IgD-negative memory B cell (primary cell): ENCODE measurements around the gene ARID5A. TPM values are rescaled to one million over a fixed set of nuclear protein-coding genes. Genes with fewer than 3 reads are reported as not detected.
A peak's percentile ranks its signal among the peaks of the same experiment; 100 is the strongest.

ENCODE experiments used
- H3K27ac Mint-ChIP-seq, 3 donors: one replicate each; pipeline ENCODE4 v1.8.0; 2020 to 2022; ENCODE audit warnings: mild to moderate bottlenecking in 3 of 3, mixed read lengths in 3 of 3, moderate library complexity in 1 of 3
- H3K27me3 Mint-ChIP-seq: one replicate; pipeline ENCODE4 v1.8.0; 2021; ENCODE audit warnings: mixed read lengths
- H3K36me3 Mint-ChIP-seq: one replicate; pipeline ENCODE4 v1.8.0; 2020; ENCODE audit warnings: mild to moderate bottlenecking, mixed read lengths
- H3K4me1 Mint-ChIP-seq, 3 donors: one replicate each; pipeline ENCODE4 v1.8.0; 2020 to 2022; ENCODE audit warnings: mixed read lengths in 3 of 3, mild to moderate bottlenecking in 1 of 3
- H3K4me3 Mint-ChIP-seq, 4 donors: one replicate each; pipeline ENCODE4 v1.8.0; 2020 to 2022; ENCODE audit warnings: mild to moderate bottlenecking in 4 of 4, mixed read lengths in 4 of 4, moderate library complexity in 3 of 4
- H3K9me3 Mint-ChIP-seq, 3 donors: one replicate each; pipeline ENCODE4 v1.8.0; 2020 to 2021; ENCODE audit warnings: mixed read lengths in 3 of 3, mild to moderate bottlenecking in 1 of 3
- polyA plus RNA-seq: library from polyadenylated mRNA; unstranded; fragments of 300-500 nt; fragmentation: Illumina TruSeq; gene quantifications from one replicate; pipeline ENCODE4 v1.2.3, GENCODE V29; 2021

ARID5A gene
- polyA plus RNA-seq, 1 donor from 2014 or later: 62.3 TPM

- H3K36me3 Mint-ChIP-seq: peaks cover 3% of the 10 kb centered on the region
- no peaks in the 10 kb centered on the region for H3K9me3 Mint-ChIP-seq
- peak overlapping the region; percentile 90 to 98 (median 96) for H3K4me3 Mint-ChIP-seq
- peak overlapping the region; percentile 97 to 99 (median 97) for H3K27ac Mint-ChIP-seq
- H3K4me1 Mint-ChIP-seq: peaks cover 16 to 30% (median 26%) of the 10 kb centered on the region in 3 donors
- no peaks in the 10 kb centered on the region for H3K27me3 Mint-ChIP-seq
These were observed 648 bp downstream of the ARID5A start for GRCh38 chr2:96537066-96537733.

GRCh38 chr2:96537734-96538486, 1.4 kb downstream of the ARID5A start:
- H3K9me3 Mint-ChIP-seq: no peaks in the 10 kb centered on the region
- H3K4me3 Mint-ChIP-seq: peak overlapping the region; percentile 90 to 98 (median 97)
- peaks cover 14 to 29% (median 21%) of the 10 kb centered on the region in 3 donors for H3K4me1 Mint-ChIP-seq
- H3K27ac Mint-ChIP-seq: peak overlapping the region; percentile 97 to 99 (median 99)
- no peaks in the 10 kb centered on the region for H3K27me3 Mint-ChIP-seq
- H3K36me3 Mint-ChIP-seq: peaks cover 3% of the 10 kb centered on the region

- no peaks in the 10 kb centered on the region for H3K9me3 Mint-ChIP-seq
- H3K27me3 Mint-ChIP-seq: no peaks in the 10 kb centered on the region
- peak overlapping the region; percentile 97 to 99 (median 99) for H3K27ac Mint-ChIP-seq
- peak overlapping the region; percentile 90 to 98 (median 97) for H3K4me3 Mint-ChIP-seq
- peaks cover 19 to 31% (median 26%) of the 10 kb centered on the region in 3 donors for H3K4me1 Mint-ChIP-seq
- H3K36me3 Mint-ChIP-seq: peaks cover 7% of the 10 kb centered on the region
These were observed 2.1 kb downstream of the ARID5A start for GRCh38 chr2:96538487-96539214.

DNA sequence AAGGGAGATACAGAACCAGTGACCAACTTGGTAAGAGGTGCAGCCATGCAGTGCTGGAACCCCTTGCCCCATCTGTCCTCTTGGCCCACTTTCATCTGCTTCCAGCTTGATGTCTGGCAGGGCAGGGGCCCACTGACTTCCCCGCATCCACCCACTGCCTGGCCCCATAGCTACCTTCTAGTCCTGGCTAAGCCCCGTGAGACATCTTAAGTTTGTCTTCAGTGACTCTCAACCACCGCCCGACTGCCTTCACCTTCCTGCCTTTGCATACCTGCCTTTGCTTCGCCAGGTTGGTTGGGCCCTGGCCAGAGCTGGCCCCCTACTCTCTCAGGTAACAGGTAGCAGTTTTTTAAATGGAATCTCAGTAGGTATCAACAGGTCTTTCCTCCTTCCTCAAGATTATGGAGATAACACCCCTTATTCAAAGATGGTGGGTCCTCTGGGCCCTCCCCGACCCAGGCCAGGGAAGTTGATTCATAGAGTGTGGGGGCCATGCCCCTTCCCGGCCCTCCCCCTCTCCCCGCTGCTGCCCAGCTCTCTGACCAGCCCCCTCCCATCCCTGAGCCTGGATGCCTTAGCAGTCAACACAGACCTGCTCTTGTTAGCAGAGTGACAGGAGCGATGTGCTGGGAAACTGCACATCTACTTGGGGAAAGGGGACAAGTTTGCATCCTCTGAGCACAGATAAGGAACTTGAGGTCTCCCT, 2.8 kb downstream of the ARID5A start:
- Mint-ChIP-seq H3K4me1 (peaks cover 19 to 33% (median 26%) of the 10 kb centered on the region in 3 donors), H3K27me3 (no peaks in the 10 kb centered on the region), H3K4me3 (peak overlapping the region; percentile 90 to 98 (median 97)), H3K9me3 (no peaks in the 10 kb centered on the region), H3K36me3 (peaks cover 7% of the 10 kb centered on the region), H3K27ac (peak overlapping the region; percentile 97 to 99 (median 99))

DNA sequence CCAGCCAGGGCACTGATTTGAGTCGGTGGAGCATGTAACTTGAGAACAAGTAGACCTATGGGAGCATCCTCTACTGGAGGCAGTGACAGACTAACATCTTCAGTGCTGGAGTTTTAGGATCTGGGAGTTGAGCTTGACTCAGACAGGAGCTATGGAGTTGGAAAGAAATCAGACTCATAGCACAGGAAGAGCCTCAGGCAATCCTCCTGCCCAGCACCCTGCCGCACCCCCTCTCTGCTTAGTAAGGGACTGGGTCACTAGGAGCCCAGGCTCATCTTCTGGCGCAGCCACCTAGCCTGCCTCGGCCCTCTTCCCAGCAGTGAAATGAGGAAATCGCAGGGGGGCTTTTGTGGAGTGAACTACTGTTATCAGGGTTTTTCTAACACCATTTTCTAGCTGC, 3.6 kb downstream of the ARID5A start:
- H3K4me3 Mint-ChIP-seq: peak overlapping the region in 3 of 4 donors; percentile 27 to 98 (median 56)
- no peaks in the 10 kb centered on the region for H3K27me3 Mint-ChIP-seq
- peak overlapping the region; percentile 97 to 99 (median 99) for H3K27ac Mint-ChIP-seq
- no peaks in the 10 kb centered on the region for H3K9me3 Mint-ChIP-seq
- H3K36me3 Mint-ChIP-seq: peaks cover 7% of the 10 kb centered on the region
- peaks cover 21 to 37% (median 29%) of the 10 kb centered on the region in 3 donors for H3K4me1 Mint-ChIP-seq

DNA sequence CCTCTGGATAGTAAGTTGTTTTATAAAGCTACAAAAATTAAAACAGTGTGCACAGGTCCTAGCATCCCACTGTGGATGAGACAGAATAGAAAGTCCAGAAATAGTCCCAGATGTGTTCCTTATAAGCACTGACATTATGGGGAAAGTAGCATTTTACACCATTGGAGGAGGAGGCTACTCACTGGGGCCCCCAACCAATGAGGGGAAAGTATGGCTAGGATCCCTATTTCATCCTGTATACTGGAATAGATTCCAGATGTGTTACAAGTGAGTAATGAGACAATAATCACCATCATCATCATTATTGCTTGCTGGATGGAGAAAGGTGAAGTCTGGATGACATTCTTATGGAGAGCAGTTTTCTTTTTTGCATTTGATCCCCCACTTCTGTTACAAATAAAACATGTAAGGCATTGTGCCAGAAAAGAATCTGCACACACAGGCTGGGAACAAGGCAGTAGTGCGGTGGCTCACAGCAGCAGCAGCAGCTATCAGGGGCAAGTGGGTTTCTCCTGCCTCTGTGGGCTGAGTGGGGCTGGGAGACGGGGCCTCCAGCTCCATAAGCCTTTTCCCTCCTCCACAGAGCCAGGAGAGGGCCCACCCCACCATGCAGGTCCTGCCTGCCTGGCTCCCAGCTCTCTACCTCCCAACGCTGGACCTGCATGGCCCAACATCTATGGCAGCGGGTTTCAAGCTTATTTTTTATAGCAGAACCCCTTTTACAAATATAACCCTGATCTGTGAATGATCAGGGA, 5.0 kb downstream of the ARID5A start:
- Mint-ChIP-seq H3K36me3 (peaks cover 7% of the 10 kb centered on the region), H3K9me3 (no peaks in the 10 kb centered on the region), H3K4me1 (peaks cover 25 to 40% (median 29%) of the 10 kb centered on the region in 3 donors), H3K27ac (peak overlapping the region in 2 of 3 donors; percentile 31 to 97), H3K4me3 (peak overlapping the region in 1 of 4 donors; percentile 63), H3K27me3 (no peaks in the 10 kb centered on the region)

DNA sequence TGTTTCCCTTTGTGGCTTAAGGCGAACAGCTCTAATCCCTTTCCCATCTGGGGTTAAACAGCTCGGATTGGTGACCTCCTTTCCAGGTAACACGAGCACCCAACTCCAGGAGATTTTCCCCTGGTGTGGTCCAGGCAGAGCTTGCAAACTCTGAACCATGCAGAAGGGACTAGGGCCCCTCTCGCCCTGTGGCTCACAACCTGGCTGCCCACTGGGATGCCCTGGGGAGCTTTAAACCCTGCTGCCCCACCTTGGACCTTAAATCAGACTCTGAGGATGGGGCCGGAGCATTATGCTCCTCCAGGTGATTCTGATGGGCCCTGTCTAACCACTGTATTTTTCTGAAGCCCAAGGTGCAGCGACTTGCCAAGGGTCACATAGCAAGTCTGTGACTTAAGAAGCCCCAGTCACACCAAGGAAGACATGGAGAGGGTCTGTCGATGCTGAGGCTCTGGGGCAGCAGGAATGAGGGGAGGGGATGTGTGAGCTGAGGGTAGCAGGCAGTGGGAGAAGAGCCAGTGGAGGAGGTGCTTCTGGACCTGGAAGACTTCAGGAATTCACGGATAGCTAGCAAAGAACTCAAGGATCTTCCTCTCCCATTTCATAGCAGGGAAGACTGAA, 5.9 kb downstream of the ARID5A start:
- no peaks in the 10 kb centered on the region for H3K27me3 Mint-ChIP-seq
- peak overlapping the region in 2 of 4 donors; percentile 34 to 52 for H3K4me3 Mint-ChIP-seq
- H3K36me3 Mint-ChIP-seq: peaks cover 7% of the 10 kb centered on the region
- H3K27ac Mint-ChIP-seq: peak overlapping the region in 2 of 3 donors; percentile 31 to 65
- H3K4me1 Mint-ChIP-seq: peaks cover 25 to 40% (median 29%) of the 10 kb centered on the region in 3 donors
- no peaks in the 10 kb centered on the region for H3K9me3 Mint-ChIP-seq

GRCh38 chr2:96546321-96546720, 9.8 kb downstream of the ARID5A start:
- peak overlapping the region; percentile 6 to 78 (median 20) for H3K27ac Mint-ChIP-seq
- peaks cover 13 to 22% (median 17%) of the 10 kb centered on the region in 3 donors for H3K4me1 Mint-ChIP-seq
- no peaks in the 10 kb centered on the region for H3K27me3 Mint-ChIP-seq
- no peak overlapping the region for H3K4me3 Mint-ChIP-seq
- no peaks in the 10 kb centered on the region for H3K9me3 Mint-ChIP-seq
- H3K36me3 Mint-ChIP-seq: peaks cover 4% of the 10 kb centered on the region

- peaks cover 4% of the 10 kb centered on the region for H3K36me3 Mint-ChIP-seq
- peaks cover 10 to 19% (median 12%) of the 10 kb centered on the region in 3 donors for H3K4me1 Mint-ChIP-seq
- H3K9me3 Mint-ChIP-seq: no peaks in the 10 kb centered on the region
- no peaks in the 10 kb centered on the region for H3K27me3 Mint-ChIP-seq
- H3K27ac Mint-ChIP-seq: peak overlapping the region in 2 of 3 donors; percentile 6 to 20
- peak overlapping the region in 1 of 4 donors; percentile 27 for H3K4me3 Mint-ChIP-seq
These were observed 10.2 kb downstream of the ARID5A start for GRCh38 chr2:96546797-96547196.

GRCh38 chr2:96547203-96547641, 10.7 kb downstream of the ARID5A start:
- Mint-ChIP-seq H3K4me1 (peaks cover 10 to 17% (median 12%) of the 10 kb centered on the region in 3 donors), H3K9me3 (no peaks in the 10 kb centered on the region), H3K27ac (peak overlapping the region in 2 of 3 donors; percentile 20 to 95), H3K27me3 (no peaks in the 10 kb centered on the region), H3K36me3 (peaks cover 6% of the 10 kb centered on the region), H3K4me3 (peak overlapping the region in 1 of 4 donors; percentile 67)

- H3K9me3 Mint-ChIP-seq: no peaks in the 10 kb centered on the region
- H3K36me3 Mint-ChIP-seq: peaks cover 6% of the 10 kb centered on the region
- no peaks in the 10 kb centered on the region for H3K27me3 Mint-ChIP-seq
- H3K4me1 Mint-ChIP-seq: peaks cover 10 to 14% (median 12%) of the 10 kb centered on the region in 3 donors
- H3K4me3 Mint-ChIP-seq: no peak overlapping the region
- H3K27ac Mint-ChIP-seq: peak overlapping the region in 2 of 3 donors; percentile 20 to 95
These were observed 11.2 kb downstream of the ARID5A start for GRCh38 chr2:96547731-96548171.

DNA sequence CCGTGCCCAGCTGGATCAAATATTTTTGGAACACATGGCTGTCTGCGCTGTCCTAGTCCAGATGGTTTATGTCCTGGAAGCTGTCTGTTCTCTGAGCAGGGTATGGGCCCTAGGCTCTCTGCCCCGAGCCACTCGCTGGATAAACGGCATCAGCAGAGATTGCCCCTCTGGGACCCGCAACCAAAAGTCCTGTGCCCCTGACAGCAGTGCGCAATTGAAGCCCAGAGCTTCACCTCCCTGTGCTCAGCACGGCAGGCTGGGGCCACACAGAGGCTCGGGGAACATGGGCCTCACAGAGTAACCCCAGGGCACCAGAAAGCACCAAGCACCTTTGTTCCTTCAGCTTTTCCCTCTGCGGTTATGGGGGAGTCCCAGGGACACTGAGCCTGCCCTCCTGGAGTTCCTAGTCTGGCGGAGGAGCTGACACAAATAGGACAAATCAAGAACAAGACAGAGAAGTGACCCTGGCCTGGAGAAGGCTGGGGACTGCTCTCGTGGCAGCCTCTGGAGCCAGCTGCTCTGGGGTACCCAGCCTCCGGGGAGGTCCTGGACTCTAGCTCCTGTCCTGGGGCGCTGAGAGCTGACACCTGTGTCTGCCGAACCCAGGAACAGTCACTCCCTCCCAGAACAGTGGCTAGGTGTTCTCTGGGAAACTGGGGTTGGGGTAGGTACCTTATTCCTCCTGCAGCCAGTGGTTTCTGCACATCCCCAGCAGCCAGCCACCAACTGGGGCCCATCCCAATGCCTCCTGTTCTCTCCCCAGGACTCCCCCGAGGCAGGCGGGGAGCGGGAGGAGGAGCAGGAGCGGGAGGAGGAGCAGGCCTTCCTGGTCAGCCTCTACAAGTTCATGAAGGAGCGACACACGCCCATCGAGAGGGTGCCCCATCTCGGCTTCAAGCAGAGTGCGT, 12.3 kb downstream of the ARID5A start:
- Mint-ChIP-seq H3K4me3 (no peak overlapping the region), H3K9me3 (no peaks in the 10 kb centered on the region), H3K36me3 (peaks cover 2% of the 10 kb centered on the region), H3K27ac (peak overlapping the region in 2 of 3 donors; percentile 56 to 69), H3K4me1 (peaks cover 6 to 12% (median 7%) of the 10 kb centered on the region in 3 donors), H3K27me3 (no peaks in the 10 kb centered on the region)
